8988T (cell line): ENCODE measurements around the gene WDR1.
A peak's percentile ranks its signal among the peaks of the same experiment; 100 is the strongest.

ENCODE experiments used
- DNase-seq: peaks from one replicate; pipeline ENCODE4 v3.0.0; 2011

Gene WDR1, protein sequence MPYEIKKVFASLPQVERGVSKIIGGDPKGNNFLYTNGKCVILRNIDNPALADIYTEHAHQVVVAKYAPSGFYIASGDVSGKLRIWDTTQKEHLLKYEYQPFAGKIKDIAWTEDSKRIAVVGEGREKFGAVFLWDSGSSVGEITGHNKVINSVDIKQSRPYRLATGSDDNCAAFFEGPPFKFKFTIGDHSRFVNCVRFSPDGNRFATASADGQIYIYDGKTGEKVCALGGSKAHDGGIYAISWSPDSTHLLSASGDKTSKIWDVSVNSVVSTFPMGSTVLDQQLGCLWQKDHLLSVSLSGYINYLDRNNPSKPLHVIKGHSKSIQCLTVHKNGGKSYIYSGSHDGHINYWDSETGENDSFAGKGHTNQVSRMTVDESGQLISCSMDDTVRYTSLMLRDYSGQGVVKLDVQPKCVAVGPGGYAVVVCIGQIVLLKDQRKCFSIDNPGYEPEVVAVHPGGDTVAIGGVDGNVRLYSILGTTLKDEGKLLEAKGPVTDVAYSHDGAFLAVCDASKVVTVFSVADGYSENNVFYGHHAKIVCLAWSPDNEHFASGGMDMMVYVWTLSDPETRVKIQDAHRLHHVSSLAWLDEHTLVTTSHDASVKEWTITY

DNA sequence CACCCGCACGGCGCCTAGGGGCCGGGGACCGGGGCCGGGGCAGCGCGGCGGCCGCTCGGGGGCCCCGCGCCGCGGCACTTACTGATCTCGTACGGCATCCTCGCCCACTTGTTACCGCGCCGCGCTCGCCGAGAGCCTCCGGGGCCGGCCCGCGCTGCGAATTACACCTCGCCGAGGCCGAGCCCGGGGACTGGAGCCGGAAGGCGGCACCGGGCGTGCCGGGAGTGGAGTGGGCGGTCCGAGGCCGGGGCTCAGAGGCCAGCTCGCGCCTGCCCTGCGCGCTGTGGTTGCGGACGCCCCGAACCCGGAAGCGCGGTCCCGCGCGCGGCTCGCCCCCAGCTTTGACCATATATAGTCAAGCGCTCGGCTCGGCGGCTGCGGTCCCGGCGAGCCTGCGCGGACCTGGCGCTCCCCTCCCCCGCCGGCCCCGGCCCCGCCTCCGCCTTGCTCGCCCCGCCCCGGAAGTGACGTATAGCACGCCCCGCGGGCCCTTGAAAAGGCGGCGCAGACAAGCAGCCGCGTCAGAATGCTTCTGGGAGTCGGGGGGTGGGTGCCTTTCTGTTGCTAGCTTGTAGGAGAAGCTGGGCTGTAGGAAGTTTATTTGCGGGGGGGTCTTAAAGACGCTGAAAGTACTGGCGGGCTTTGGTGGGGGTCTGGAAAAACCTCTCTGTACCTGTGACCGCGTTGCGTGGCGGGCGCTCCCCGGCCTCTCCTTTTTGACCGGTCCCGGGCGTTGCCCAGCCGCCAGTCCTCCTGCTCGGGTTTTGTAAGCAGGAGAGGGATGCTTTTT, at the start of gene WDR1:
Gene WDR1, minus strand, starts transcription at position 231 of the 790 bp plus-strand sequence. Its CDS starts 133 bp downstream, at position 98.
- DNase-seq: peak; percentile 92

- peak; percentile 23 for DNase-seq
These were observed 48.3 kb upstream of the WDR1 start for GRCh38 chr4:10164877-10165283.

DNA sequence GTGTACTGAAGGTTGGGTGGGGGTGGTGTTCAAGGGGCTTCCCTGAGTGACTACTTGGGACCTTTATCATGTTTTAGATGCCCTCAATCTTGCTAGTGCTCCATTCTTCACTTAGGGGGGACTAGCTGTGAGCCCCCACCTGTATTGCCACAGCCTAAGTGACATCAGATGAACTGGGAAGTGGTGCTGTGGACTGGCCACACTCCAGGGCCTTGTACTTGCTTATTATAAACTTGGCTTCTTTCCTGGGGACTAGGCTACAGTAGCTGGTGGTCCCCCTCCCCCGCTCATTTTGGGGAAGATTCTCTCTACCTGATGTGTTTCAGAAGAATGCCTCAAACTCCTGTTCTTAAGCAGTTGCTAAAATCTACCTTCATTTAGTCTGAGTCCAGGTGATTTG, 46.7 kb upstream of the WDR1 start:
- DNase-seq: no peak

GRCh38 chr4:10162341-10163000, 45.9 kb upstream of the WDR1 start:
- no peak for DNase-seq

GRCh38 chr4:10161840-10162239, 45.2 kb upstream of the WDR1 start:
- DNase-seq: no peak

- DNase-seq: no peak
These were observed 44.5 kb upstream of the WDR1 start for GRCh38 chr4:10161146-10161545.

GRCh38 chr4:10160281-10160856, 43.8 kb upstream of the WDR1 start:
- no peak for DNase-seq

GRCh38 chr4:10159671-10160070, 43.1 kb upstream of the WDR1 start:
- DNase-seq: no peak

DNA sequence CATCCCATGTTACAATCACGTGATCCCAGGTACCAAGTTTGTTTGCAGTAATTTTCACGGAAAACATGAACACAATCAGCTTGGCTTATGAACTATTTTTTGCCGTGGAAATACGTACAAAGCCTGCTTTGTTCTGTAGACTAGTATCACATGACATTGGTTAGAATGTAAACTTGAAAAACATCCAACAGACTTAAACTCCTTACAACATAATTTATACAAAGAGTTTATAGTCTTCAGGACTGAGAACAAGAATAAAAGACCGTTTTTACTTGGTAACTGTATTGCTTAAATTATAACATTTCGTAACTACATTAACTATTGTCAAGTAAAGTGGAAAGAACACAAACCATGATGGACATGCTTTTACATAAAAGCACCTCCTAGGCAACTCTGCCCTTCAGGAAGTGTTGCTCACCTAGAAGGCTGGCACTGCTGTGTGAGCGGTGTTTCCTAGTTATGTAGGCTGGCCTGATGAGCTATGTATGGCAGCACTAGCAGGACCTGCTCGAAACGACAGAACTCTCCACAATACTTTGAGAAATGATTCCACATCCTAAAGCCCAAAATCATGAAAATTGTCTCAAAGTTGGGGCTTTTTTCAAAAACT, 41.8 kb upstream of the WDR1 start:
- no peak for DNase-seq

DNA sequence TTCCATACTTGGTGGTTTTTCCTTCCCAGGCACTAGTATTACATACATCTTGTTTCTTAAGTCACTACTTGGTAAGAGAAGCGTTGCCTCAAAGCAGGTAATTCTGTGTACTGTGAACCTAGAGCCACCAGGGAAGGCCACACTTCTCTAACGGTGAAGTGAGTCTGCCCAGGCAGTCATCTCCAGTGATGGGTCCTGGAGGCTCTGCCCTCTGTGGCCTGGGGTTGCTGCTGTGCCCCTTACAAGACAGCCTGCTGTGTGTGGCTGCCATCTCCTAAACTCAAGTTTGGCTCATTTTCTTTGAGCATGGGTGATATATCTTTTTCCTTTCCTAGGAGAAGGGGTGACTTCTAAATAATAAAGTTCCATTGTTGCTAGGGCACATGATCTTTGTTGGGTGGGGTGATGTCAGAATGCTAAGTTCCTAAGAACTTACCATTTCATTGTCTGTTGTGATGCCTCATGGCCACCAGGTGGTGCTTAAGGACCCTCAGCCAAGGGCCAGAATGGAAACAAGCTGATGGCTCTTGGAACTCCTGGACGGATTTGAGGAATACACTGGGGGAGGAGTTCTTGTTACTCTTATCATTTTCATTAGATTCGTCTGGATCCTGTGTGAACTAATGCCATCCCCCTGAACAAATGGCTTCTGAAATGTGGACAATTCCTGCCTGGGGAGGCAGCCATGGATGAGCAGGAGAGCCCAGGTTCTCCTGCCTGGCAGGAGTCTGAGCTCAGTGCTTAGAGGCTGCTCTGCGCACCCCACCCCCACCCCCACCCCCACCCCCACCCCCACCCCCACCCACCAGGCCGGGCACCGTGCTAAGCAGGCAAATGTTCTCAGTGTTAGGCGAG, 41.1 kb upstream of the WDR1 start:
- peak; percentile 64 for DNase-seq

- no peak for DNase-seq
These were observed 37.6 kb upstream of the WDR1 start for GRCh38 chr4:10154241-10154640.

DNA sequence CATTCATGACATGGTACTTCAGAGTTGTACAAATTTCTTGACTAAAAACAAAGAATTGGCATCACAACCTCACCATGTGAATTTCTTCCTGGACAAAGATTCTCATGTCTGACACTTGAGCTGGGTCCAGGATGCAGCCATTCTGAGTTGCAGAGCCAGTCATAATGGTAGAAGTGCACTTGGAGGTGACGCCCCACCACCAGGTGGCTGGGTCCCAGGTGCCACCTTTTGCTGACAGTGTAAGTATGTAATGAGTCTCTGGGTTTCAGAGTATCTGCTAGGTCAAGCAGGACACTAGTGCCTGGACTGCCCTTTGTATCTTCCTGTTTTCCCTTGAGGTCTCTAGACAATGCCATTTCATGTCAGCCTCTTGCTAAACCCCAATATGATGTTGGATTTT, 36.6 kb upstream of the WDR1 start:
- no peak for DNase-seq

DNA sequence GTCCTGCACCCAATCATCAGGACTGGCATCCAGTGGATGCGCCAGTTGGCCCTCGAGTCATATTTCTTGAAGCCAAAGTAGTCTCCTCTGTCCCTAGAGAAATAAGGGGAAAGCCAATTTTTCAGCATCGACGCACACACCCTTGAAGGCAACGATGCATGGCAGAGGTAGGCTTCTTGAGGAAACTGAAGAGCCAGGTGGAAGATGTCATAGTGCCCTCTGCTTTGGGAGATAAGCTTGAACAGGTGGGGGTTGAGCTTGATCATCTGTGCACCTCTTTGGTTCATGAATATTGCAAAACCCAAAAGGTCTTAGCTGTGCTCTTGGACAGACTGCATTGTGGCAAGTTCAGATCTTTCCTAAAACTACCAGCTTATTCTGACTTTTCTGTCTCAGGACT, 34.6 kb upstream of the WDR1 start:
- DNase-seq: no peak

- DNase-seq: no peak
These were observed 28.4 kb upstream of the WDR1 start for GRCh38 chr4:10144966-10145365.

GRCh38 chr4:10144479-10144878, 27.9 kb upstream of the WDR1 start:
- DNase-seq: no peak

GRCh38 chr4:10143171-10143570, 26.6 kb upstream of the WDR1 start:
- DNase-seq: no peak

- DNase-seq: no peak
These were observed 24.5 kb upstream of the WDR1 start for GRCh38 chr4:10140866-10141759.

- DNase-seq: no peak
These were observed 22.9 kb upstream of the WDR1 start for GRCh38 chr4:10139518-10139917.

- no peak for DNase-seq
These were observed 18.7 kb upstream of the WDR1 start for GRCh38 chr4:10135260-10135659.

- no peak for DNase-seq
These were observed 17.5 kb upstream of the WDR1 start for GRCh38 chr4:10134141-10134540.
